ENCODE data around the gene FAF2. TPM values are rescaled to one million over a fixed set of nuclear protein-coding genes. Genes with fewer than 3 reads are reported as not detected.

Gene FAF2
- total RNA-seq, 1 experiment from 2014 or later: 44.4 TPM

DNA sequence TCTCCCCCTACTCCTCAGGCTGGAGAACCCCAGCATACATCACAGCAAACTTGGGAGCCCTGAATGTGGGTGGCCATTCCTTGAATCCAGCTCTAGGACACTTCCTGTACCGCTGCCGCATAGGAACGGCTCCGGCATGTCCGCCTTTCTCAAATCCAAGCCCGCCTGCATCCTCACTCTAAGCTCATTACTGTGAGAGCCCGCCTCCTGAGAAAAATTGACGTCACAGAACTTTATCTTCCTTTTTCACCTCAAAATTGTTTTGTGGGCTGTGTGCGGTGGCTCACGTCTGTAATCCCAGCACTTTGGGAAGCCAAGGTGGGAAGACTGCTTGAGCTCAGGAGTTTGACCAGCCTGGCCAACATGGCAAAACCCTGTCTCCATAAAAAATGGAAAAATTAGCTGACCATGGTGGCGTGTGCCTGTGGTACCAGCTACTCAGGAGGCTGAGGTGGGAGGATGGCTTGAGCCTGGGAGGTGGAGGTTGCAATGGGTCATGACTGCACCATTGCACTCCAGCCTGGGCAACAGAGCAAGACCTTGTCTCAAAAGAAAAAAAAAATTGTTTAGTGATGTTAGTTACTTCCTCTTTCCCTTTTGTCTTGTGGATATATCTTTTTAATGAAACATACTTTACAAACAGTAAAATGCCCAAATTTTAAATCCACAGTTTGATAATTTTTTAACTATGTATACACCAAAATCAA, 66.2 kb downstream of the FAF2 start:
- Histone ChIP-seq H2BK12ac (ENCODE audit: insufficient read length, low read depth, low read length) (no peak overlapping the region), H2BK5ac (ENCODE audit: insufficient read length, low read length) (no peak overlapping the region)

More for the DNA sequence above, 66.2 kb downstream of the FAF2 start:
- Histone ChIP-seq H3K23me2 (ENCODE audit: insufficient read length, low read depth, low read length, poor library complexity, severe bottlenecking) (no peaks in the 10 kb centered on the region), H3K18ac (ENCODE audit: insufficient read length, low read depth, low read length) (no peak overlapping the region), H3K4me1 (ENCODE audit: insufficient read depth, low read length) (no peaks in the 10 kb centered on the region), H4K20me1 (ENCODE audit: control insufficient read depth, insufficient read depth, insufficient read length) (no peaks in the 10 kb centered on the region), H2BK120ac (ENCODE audit: low read depth, low read length, poor library complexity, severe bottlenecking) (no peak overlapping the region), H4K91ac (ENCODE audit: insufficient read length, low read depth, low read length) (no peak overlapping the region), H3K9ac (ENCODE audit: extremely low read depth, insufficient read length, low read length) (no peak overlapping the region), H3K79me2 (ENCODE audit: insufficient read depth, low read length) (no peaks in the 10 kb centered on the region), H3K4ac (ENCODE audit: low read depth, low read length) (no peak overlapping the region), H3K4me2 (ENCODE audit: insufficient read depth, insufficient read length, low read length) (no peak overlapping the region), H2BK15ac (ENCODE audit: low read depth, low read length) (no peak overlapping the region), H3K14ac (ENCODE audit: insufficient read depth, low read length) (no peak overlapping the region), H3K9me3 (ENCODE audit: control insufficient read depth, low read depth, low read length) (no peaks in the 10 kb centered on the region), H2AK5ac (ENCODE audit: insufficient read length, low read length) (no peak overlapping the region), H2BK20ac (ENCODE audit: low read depth, low read length, poor library complexity, severe bottlenecking) (no peak overlapping the region), H3K27me3 (ENCODE audit: insufficient read depth, low read length) (0 out of 2 replicates have a peak, but pooled peaks cover 2% of the 10 kb centered on the region), H3K27ac (ENCODE audit: insufficient read length, low read depth, low read length) (no peak overlapping the region), H2AFZ (ENCODE audit: low read length) (no peak overlapping the region), H3K79me1 (ENCODE audit: insufficient read depth, low read depth, low read length, poor library complexity, severe bottlenecking) (no peaks in the 10 kb centered on the region), H4K5ac (ENCODE audit: insufficient read length, low read depth, low read length) (no peak overlapping the region), H3K56ac (ENCODE audit: insufficient read length, low read depth, low read length) (no peak overlapping the region), H4K8ac (replicated peaks; ENCODE audit: insufficient read length, low read depth, low read length) (no peak overlapping the region), H3T11ph (ENCODE audit: low read length) (no peak overlapping the region), H3K23ac (ENCODE audit: insufficient read length, low read depth, low read length) (no peak overlapping the region)
- H3K9me3 Mint-ChIP-seq: no peaks in the 10 kb centered on the region
- peaks cover 3 to 6% of the 10 kb centered on the region in 2 experiments; a peak in 3 of 4 replicates for H3K4me1 Mint-ChIP-seq
- TF ChIP-seq, protein P1, sequence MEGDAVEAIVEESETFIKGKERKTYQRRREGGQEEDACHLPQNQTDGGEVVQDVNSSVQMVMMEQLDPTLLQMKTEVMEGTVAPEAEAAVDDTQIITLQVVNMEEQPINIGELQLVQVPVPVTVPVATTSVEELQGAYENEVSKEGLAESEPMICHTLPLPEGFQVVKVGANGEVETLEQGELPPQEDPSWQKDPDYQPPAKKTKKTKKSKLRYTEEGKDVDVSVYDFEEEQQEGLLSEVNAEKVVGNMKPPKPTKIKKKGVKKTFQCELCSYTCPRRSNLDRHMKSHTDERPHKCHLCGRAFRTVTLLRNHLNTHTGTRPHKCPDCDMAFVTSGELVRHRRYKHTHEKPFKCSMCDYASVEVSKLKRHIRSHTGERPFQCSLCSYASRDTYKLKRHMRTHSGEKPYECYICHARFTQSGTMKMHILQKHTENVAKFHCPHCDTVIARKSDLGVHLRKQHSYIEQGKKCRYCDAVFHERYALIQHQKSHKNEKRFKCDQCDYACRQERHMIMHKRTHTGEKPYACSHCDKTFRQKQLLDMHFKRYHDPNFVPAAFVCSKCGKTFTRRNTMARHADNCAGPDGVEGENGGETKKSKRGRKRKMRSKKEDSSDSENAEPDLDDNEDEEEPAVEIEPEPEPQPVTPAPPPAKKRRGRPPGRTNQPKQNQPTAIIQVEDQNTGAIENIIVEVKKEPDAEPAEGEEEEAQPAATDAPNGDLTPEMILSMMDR (conservative IDR thresholded peaks at IDR 0.05): no peak
- H3K36me3 Mint-ChIP-seq (ENCODE audit: insufficient read depth in 1 of 3, low read depth in 3 of 3): peaks cover 0 to 6% (median under 1%) of the 10 kb centered on the region in 3 experiments; a peak in 3 of 7 replicates
- peak overlapping the region; percentile 2 to 47 (median 6); a peak in 5 of 7 replicates for H3K27ac Mint-ChIP-seq
- WGBS (ENCODE audit: extremely low coverage, insufficient read length, low lambda C conversion rate): no CpG with 5 or more reads among the region's 11 CpGs
- DNase-seq: no peak
- no peak overlapping the region for H3K4me3 Mint-ChIP-seq
- peaks cover 2% of the 10 kb centered on the region; the same call in 1 of the 2 replicates for H3K27me3 Mint-ChIP-seq (ENCODE audit: low read depth)

All from H9 (cell line).